GM12878 (cell line): ENCODE results near the gene CACNA1A.

Source experiments
- NR2C1 ChIP-seq: fragments of 450-650 bp; IDR thresholded peaks from 2 replicates; pipeline ENCODE4 v1.6.1; 2017; ENCODE audit warnings: antibody characterized with exemption, mild to moderate bottlenecking, moderate library complexity
- TF ChIP-seq, protein P1 (sequence below): IDR thresholded peaks from 2 replicates; pipeline ENCODE4 v1.6.1; 2011; ENCODE audit warnings: low read depth, low read length, improper control_type of control experiment, borderline replicate concordance

DNA sequence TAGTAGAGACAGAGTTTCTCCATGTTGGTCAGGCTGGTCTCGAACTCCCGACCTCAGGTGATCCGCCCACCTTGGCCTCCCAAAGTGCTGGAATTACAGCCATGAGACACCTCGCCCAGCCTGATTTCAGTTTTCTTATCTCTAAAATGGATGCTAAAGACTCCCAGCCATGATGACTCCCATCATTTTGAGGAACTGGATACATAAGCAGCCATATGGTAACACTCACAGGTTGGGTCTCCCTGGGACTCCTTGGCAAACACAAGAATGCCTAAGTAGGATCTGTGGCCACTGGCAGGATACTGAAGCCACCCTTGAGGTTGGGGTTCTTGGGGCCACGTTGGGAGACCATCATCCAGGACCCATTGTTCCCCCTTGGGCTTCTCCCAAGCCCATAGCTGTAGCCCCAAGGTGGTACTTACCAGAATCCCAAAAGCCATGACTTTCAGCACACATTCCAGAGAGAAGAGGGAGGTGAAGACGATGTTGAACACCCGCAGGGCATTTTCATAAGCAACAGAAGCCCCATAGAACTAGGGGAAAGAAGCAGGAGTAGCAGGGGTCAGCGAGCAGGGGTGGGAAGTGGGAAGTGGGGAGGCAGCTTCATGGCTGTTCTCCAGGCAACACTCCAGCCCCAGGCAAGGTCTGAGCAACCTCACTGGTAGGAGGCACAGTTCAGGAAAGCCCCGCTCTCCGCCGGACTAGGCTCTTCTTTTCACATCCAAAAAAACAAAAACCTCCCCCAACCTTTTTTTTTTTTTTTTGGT, 253.5 kb downstream of the CACNA1A start:
- TF ChIP-seq NR2C1, result no peak
- TF ChIP-seq, protein P1, sequence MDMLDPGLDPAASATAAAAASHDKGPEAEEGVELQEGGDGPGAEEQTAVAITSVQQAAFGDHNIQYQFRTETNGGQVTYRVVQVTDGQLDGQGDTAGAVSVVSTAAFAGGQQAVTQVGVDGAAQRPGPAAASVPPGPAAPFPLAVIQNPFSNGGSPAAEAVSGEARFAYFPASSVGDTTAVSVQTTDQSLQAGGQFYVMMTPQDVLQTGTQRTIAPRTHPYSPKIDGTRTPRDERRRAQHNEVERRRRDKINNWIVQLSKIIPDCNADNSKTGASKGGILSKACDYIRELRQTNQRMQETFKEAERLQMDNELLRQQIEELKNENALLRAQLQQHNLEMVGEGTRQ, result no peak
